Stimulated activated CD8-positive, alpha-beta memory T cell treated with anti-CD3 and anti-CD28 coated beads, Interleukin-12 subunit alpha, Interleukin-12 subunit beta, amount 100 ng/mL, for 4 hours (primary cell): ENCODE measurements around the gene NETO1.

ENCODE experiments used
- DNase-seq: peaks from one replicate; pipeline ENCODE4 v3.0.0-alpha.2; 2020; ENCODE audit warnings: low read depth

NETO1 gene, protein sequence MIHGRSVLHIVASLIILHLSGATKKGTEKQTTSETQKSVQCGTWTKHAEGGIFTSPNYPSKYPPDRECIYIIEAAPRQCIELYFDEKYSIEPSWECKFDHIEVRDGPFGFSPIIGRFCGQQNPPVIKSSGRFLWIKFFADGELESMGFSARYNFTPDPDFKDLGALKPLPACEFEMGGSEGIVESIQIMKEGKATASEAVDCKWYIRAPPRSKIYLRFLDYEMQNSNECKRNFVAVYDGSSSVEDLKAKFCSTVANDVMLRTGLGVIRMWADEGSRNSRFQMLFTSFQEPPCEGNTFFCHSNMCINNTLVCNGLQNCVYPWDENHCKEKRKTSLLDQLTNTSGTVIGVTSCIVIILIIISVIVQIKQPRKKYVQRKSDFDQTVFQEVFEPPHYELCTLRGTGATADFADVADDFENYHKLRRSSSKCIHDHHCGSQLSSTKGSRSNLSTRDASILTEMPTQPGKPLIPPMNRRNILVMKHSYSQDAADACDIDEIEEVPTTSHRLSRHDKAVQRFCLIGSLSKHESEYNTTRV

DNA sequence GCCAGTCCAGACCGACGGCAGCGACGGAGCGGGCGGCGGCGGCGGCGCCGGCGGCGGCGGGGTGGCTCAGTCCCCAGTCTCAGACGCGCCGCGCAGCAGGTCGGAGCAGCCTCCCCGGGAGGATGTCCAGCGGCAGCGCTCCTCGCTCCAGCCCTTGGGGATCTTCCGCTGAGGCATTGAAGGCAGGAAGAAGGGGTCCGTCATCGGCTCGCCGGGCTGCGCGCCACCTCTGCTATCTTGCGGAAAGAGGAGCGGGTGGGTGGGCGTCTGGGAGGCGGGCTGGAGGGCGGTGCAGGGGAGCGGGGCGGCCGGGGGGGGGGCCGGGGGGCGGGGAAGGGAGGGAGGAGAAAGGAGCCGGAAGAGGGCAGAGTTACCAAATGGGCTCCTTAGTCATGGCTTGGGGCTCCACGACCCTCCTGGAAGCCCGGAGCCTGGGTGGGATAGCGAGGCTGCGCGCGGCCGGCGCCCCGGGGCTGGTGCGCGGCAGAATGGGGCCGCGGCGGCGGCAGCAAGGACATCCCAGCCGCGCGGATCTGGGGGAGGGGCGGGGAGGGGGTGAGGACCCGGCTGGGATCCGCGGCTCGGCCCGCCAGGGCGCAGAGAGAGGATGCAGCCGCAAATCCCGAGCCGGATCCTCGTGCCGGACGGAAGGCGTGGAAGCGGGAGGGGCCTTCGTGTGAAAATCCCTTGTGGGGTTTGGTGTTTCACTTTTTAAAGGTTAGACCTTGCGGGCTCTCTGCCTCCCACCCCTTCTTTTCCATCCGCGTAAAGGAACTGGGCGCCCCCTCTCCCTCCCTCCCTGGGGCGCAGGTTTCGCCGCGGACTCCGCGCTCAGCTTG is at the start of gene NETO1:
NETO1 (minus strand) TSS at position 242 of the 839 bp plus-strand sequence. CDS start 696 bp downstream, outside the sequence.
- no peak for DNase-seq

GRCh38 chr18:72910045-72910444 is 42.3 kb upstream of the NETO1 start:
- no peak for DNase-seq

DNA sequence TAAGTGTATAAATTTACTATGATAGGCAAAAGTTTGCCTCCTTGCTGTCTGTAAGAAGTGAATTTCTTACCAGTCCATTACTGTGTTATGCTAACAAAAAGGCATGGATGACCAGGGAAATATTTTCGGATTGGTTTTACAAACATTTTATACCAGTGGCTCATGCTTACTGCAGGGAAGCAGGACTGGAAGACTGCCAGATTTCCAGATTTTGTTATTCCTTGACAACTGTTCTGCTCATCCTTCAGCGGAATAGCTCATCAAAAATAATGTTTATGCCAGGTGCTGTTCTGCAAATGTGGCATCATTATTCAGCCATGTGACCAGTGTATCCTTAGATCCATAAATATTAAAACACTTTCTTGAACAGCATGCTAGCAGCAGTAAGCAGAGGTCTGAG is 40.4 kb upstream of the NETO1 start:
- no peak for DNase-seq

GRCh38 chr18:72903033-72903432 is 35.2 kb upstream of the NETO1 start:
- DNase-seq, result no peak

DNA sequence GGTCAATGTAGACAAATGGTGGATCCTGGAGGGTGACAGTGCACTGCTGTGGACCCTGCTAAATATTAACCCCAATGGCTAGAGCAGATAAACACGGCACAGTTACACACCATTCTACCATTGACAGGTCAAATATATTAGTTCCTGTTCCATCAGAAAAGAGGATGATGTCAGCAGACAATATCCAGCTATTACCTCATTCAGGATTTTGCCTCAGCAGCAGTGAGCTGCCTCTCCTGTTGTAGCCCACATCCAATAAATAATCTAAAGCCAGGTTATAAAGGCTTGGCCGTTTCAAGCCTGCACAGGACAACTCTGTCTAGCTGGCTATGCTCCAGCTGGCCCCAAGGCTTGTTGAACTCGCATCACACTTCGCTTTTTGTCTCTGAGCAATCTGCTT is 31.6 kb upstream of the NETO1 start:
- no peak for DNase-seq

GRCh38 chr18:72898870-72899269 is 31.1 kb upstream of the NETO1 start:
- no peak for DNase-seq

- no peak for DNase-seq
Observed at GRCh38 chr18:72895548-72895947, 27.8 kb upstream of the NETO1 start.

GRCh38 chr18:72878561-72878960 is 10.8 kb upstream of the NETO1 start:
- DNase-seq, result no peak

DNA sequence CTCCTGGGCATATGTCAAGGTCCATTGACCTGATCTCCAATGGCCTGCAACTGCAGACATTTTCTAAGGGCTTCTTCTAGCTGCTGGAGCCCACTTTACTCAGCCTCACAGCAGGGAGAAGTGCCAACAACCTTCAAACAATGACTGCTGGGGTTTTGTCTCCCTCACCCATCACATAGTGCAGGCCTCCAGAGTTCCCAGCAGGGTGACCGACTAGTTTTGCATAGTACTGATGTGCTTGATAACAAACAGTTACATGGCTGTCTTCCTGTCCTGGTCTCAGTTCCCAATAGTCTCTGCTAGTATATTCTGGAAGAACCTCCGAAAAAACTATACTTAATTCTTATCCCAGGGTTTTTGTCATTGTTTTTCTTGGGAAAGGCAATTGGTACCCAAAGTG is 10.4 kb upstream of the NETO1 start:
- DNase-seq, result no peak

GRCh38 chr18:72871091-72871490 is 3.3 kb upstream of the NETO1 start:
- DNase-seq, result no peak

DNA sequence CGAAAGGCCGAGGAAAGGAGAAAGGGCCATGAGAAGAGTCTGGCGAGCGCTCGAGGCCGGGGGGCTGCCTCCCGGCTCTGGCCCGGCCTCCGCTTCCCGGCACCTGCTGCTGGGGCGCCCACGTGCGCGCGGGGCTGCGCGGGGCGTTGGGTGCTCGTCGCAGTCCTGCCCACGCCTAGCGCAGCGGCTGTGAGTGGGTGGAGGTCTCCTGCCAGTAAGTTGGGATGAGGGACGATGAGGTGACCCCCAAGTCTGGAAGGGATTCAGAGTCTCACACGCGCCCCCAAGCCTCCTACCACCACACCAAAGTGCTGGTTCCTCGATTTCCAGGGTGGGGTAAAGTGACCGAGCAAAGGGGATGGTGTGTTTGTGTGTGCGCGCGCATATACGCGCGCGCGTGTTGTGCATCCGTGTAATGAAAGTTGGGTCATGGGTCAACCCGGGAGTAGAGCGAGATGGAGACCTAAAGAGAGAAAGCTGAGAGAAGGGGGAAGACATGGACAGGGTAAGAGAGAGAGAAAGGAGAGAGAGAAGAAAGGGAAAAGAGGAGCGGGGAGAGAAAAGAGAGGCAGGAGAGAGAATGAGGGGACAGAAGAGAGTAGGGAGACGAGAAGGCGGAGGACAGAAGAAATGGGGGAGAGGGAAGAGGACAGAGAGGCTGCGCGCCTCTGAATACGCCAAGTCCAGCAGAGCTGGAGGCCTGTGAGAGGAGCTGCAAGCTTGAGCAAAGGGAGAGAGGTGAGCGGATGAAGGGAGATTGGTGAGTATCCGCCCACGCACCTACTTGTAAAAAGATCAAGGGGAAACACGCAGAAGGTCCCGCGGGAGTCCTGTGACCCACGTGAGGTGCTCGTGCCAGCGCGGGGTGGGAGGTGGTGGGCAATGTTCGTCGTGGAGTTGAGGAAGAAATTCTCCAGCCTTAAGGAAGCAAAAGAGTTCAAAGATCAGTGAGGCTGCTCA is 1.7 kb upstream of the NETO1 start:
- no peak for DNase-seq

GRCh38 chr18:72868585-72869225 is 918 bp upstream of the NETO1 start:
- no peak for DNase-seq

DNA sequence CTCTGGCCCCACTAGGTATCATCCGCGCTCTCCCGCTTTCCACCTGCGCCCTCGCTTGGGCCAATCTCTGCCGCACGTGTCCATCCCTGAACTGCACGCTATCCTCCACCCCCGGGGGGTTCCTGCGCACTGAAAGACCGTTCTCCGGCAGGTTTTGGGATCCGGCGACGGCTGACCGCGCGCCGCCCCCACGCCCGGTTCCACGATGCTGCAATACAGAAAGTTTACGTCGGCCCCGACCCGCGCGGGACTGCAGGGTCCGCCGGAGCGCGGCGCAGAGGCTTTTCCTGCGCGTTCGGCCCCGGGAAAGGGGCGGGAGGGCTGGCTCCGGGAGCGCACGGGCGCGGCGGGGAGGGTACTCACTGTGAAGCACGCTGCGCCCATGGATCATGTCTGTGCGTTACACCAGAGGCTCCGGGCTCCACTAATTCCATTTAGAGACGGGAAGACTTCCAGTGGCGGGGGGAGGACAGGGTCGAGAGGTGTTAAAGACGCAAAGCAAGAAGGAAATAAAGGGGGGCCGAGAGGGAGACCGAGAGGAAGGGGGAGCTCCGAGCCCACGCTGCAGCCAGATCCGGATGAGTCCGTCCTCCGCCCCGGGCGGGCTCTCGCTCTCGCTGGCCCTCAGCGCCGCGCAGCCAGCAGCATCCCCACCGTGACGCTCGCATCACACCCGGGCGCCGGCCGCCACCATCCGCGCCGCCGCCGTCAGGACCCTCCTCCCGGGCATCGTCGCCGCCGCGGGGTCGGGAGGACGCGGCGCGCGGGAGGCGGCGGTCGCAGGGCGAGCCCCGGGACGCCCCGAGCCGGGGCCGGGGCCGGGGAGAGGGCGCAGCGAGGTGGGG is 664 bp downstream of the NETO1 start:
- DNase-seq, result no peak

- no peak for DNase-seq
Observed at GRCh38 chr18:72866442-72866900, 1.3 kb downstream of the NETO1 start.

GRCh38 chr18:72863754-72864153 is 4.0 kb downstream of the NETO1 start:
- no peak for DNase-seq

DNA sequence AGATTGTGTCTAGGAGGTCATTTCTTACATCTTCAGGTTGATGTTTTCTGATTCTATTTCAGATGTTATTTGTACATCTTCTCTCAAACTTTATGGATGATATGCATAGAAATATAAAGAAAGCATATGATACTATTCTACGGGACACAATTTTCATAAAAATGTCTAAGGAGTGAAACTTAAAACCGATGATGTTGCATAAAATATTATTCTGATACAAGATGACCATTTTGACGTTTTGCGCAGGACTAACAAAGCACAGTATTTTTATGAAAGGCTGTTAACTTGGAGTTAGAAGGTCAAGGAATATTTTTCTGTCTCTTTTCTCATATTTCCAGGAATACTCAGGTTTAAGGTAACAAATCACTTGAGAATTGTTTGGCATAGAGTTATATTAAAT is 8.7 kb downstream of the NETO1 start:
- no peak for DNase-seq

DNA sequence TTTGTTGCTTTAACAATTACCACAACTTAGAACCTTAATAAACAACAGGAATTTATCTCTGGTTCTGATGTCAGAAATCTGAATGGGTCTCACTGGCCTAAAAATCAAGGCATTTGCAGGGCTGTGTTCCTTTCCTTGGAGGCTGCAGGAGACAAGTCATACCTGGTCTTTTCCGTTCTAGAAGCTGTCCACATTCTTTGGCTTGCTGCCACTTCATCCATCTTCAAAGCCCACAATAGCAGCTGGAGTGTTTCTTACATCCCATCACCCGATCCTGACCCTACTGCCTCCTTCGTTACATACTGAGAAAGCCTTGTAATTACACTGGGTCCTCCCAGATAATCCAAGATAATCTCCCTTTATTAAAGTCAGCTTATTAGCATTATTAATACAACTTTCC is 18.1 kb downstream of the NETO1 start:
- no peak for DNase-seq

DNA sequence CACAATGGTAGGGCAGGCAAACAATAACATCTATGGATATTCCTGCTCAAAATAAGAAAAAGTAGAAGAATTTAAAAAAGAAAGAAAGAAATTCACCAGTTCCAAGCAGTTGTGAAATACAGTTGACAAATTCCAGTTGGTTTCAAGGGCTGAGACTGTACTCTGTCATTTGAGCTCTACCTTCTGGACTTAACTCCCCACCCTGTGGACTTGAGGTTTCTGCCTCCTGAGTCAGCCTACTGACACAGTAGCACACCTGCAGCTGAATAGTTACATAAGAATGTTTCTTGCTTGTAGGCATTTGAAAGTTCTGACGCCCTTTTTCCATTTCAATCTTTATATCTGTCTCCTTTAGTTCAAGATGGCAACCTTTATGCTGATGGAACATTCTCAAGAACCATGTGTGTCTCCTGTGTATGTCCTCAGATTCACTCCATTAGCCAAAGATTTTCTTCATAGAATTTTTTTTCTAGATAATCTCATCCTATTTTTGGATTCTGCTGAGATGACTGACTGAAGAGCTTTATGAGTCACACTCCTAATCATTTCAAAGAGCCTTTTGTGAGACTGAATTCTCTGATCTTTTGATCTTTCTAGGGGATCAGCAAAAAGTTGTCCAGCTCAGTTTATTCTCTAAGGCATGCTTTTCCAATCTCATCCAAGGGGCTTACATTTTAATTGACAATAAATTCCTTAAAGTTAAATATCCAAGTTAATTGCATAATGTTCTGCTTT is 19.1 kb downstream of the NETO1 start:
- DNase-seq, result no peak

DNA sequence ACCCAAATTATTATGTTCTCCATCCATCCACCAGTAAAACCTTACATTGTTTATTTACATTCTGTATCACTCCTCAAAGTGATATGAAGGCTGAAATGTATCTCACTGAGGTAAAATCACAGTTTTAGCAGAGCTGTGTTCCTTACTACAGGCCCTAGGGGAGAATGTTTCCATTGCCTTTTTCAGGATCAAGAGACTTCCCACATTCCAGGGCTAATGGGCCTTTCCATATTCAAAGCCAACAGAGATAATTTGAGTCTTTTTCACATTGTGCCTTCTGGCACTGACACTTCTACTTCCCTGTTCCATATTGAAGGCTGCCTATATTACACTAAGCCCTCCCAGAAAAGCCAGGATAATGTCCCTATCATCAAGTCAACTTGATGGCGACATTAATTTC is 20.0 kb downstream of the NETO1 start:
- DNase-seq, result no peak
